Measurements from ENCODE around the gene PAX2.

DNA sequence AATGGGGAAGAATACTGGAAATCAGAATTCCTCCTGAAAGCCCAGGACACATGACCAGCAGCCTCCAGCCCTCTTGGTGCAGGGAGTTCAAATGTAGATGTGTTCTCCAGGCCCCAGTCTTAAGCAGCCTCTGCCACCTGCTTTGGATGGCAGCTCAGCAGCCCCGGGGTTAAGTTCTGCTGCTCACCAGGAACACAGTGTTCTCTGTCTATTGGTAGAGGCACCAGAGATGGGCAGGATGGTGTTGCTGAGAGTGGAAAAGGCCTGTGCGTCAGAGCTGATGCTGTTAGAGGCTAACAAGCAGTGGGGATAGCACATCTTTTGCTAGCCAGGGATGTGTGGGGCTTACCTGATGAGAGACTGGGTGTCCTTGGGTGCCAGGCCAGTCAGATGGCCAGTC lies 56.8 kb downstream of the PAX2 start:
- TF ChIP-seq, protein P1, sequence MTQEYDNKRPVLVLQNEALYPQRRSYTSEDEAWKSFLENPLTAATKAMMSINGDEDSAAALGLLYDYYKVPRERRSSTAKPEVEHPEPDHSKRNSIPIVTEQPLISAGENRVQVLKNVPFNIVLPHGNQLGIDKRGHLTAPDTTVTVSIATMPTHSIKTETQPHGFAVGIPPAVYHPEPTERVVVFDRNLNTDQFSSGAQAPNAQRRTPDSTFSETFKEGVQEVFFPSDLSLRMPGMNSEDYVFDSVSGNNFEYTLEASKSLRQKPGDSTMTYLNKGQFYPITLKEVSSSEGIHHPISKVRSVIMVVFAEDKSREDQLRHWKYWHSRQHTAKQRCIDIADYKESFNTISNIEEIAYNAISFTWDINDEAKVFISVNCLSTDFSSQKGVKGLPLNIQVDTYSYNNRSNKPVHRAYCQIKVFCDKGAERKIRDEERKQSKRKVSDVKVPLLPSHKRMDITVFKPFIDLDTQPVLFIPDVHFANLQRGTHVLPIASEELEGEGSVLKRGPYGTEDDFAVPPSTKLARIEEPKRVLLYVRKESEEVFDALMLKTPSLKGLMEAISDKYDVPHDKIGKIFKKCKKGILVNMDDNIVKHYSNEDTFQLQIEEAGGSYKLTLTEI (CRISPR knock-in tag; conservative IDR thresholded peaks at IDR 0.05), result no peak
- no peak for TF ChIP-seq ZFP90 (CRISPR knock-in tag; IDR thresholded peaks at IDR 0.05; ENCODE audit: borderline replicate concordance)

Measured in HepG2 (cell line).